Muscle layer of duodenum (tissue), 2 donors: ENCODE data around the gene EPHB1.

Experiments
- H3K27ac ChIP-seq: one replicate; pipeline ENCODE4 v1.7.0; 2013; ENCODE audit warnings: mild to moderate bottlenecking, low read length
- H3K27me3 ChIP-seq: one replicate; pipeline ENCODE4 v1.7.0; 2013; ENCODE audit warnings: low read depth, mild to moderate bottlenecking, control low read depth, low read length
- H3K36me3 ChIP-seq, 2 donors: one replicate each; pipeline ENCODE4 v1.7.0; 2013; ENCODE audit warnings: low read length in 2 of 2, control low read depth in 1 of 2, mild to moderate bottlenecking in 1 of 2; ENCODE audit not compliant: insufficient read depth in 2 of 2, control insufficient read depth in 1 of 2
- H3K4me1 ChIP-seq, 2 donors: one replicate each; pipeline ENCODE4 v1.7.0; 2013; ENCODE audit warnings: low read length in 2 of 2, mild to moderate bottlenecking in 2 of 2, control low read depth in 1 of 2, moderate library complexity in 1 of 2; ENCODE audit not compliant: insufficient read depth in 2 of 2, control insufficient read depth in 1 of 2
- H3K4me3 ChIP-seq, 2 donors: one replicate each; pipeline ENCODE4 v1.7.0; 2013; ENCODE audit warnings: low read length in 2 of 2, low read depth in 1 of 2, mild to moderate bottlenecking in 1 of 2
- H3K9me3 ChIP-seq, 2 donors: one replicate each; pipeline ENCODE4 v1.7.0; 2013; ENCODE audit warnings: low read length in 2 of 2, control low read depth in 1 of 2, mild to moderate bottlenecking in 1 of 2; ENCODE audit not compliant: control insufficient read depth in 1 of 2
- donor health status: healthy.

The EPHB1 gene

GRCh38 chr3:135081856-135082434, 286.9 kb downstream of the EPHB1 start:
- no peaks in the 10 kb centered on the region for H3K27me3 ChIP-seq
- H3K9me3 ChIP-seq: no peaks in the 10 kb centered on the region
- no peak overlapping the region for H3K27ac ChIP-seq
- H3K4me1 ChIP-seq: no peaks in the 10 kb centered on the region
- no peak overlapping the region for H3K4me3 ChIP-seq
- no peaks in the 10 kb centered on the region for H3K36me3 ChIP-seq

DNA sequence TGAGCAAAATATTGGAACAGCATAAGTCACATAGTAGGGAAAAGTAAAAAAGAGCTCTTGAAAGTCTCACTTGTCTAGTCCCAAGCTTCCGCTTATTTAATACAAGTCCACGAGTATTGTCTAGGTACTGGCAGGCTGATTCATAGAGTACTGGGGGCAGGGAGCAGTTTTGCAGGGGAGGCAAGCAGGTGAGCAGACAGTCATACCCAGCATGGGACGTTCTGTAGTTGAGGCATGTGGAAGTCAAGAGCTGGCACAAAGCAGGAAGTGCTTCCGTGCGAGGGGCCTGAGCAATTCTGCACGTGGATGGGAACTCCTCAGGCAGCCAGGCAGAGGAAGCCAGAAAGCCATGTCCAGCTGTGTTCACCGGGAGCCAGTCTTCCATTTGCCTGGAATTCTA, 287.6 kb downstream of the EPHB1 start:
- Histone ChIP-seq H3K4me3 (no peak overlapping the region), H3K4me1 (no peaks in the 10 kb centered on the region), H3K27ac (no peak overlapping the region), H3K9me3 (no peaks in the 10 kb centered on the region), H3K36me3 (no peaks in the 10 kb centered on the region), H3K27me3 (no peaks in the 10 kb centered on the region)

- Histone ChIP-seq H3K27ac (no peak overlapping the region), H3K36me3 (no peaks in the 10 kb centered on the region), H3K4me1 (no peaks in the 10 kb centered on the region), H3K27me3 (no peaks in the 10 kb centered on the region), H3K9me3 (no peaks in the 10 kb centered on the region), H3K4me3 (no peak overlapping the region)
Observed at GRCh38 chr3:135083179-135083578, 288.1 kb downstream of the EPHB1 start.

DNA sequence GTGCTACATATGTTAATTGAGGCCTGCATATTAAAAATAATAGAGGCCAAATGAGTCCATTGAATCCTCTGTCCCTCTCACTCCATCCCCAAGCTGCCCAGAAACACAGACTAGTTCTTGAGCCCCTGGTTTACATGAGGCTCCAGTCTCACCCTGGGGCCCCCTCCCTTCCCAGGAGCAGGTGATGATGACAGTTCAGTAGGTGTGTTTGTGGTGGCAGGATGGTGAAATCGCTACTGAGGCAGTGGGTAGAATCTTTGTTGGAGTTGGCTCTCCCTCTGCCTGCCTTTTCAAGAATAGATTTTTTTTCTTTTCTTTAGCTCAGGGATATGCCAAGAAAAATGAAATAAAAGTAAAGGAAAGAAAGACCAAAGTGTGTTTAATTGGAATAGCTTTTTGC, 288.7 kb downstream of the EPHB1 start:
- Histone ChIP-seq H3K4me3 (no peak overlapping the region), H3K27me3 (no peaks in the 10 kb centered on the region), H3K36me3 (no peaks in the 10 kb centered on the region), H3K4me1 (no peaks in the 10 kb centered on the region), H3K9me3 (no peaks in the 10 kb centered on the region), H3K27ac (no peak overlapping the region)

- H3K27ac ChIP-seq: no peak overlapping the region
- no peaks in the 10 kb centered on the region for H3K36me3 ChIP-seq
- H3K9me3 ChIP-seq: no peaks in the 10 kb centered on the region
- H3K4me3 ChIP-seq: no peak overlapping the region
- no peaks in the 10 kb centered on the region for H3K4me1 ChIP-seq
- no peaks in the 10 kb centered on the region for H3K27me3 ChIP-seq
Observed at GRCh38 chr3:135084405-135084804, 289.3 kb downstream of the EPHB1 start.

DNA sequence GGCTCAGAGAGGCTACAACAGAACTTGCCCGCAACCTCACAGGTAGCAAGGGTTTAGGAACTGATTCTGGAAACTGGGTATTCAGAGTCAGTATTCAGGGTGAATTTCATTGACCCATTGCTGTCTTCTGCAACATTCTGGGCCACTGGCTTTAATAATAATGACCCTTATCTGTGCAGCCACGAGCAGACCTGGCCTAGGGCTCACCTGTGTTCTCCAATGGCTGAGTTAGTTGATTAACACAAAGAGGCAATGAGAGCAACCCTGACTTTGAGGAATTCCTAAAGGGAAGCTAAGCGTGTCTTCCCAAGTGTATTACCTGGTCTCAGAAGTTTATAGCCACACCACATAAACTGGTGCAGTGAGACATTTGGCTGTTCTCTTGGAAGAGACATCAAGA, 289.9 kb downstream of the EPHB1 start:
- Histone ChIP-seq H3K27me3 (no peaks in the 10 kb centered on the region), H3K4me3 (no peak overlapping the region), H3K9me3 (no peaks in the 10 kb centered on the region), H3K27ac (no peak overlapping the region), H3K4me1 (no peaks in the 10 kb centered on the region), H3K36me3 (no peaks in the 10 kb centered on the region)

GRCh38 chr3:135085652-135086436, 290.8 kb downstream of the EPHB1 start:
- no peaks in the 10 kb centered on the region for H3K9me3 ChIP-seq
- H3K4me1 ChIP-seq: no peaks in the 10 kb centered on the region
- no peaks in the 10 kb centered on the region for H3K36me3 ChIP-seq
- no peak overlapping the region for H3K27ac ChIP-seq
- H3K27me3 ChIP-seq: no peaks in the 10 kb centered on the region
- H3K4me3 ChIP-seq: no peak overlapping the region

DNA sequence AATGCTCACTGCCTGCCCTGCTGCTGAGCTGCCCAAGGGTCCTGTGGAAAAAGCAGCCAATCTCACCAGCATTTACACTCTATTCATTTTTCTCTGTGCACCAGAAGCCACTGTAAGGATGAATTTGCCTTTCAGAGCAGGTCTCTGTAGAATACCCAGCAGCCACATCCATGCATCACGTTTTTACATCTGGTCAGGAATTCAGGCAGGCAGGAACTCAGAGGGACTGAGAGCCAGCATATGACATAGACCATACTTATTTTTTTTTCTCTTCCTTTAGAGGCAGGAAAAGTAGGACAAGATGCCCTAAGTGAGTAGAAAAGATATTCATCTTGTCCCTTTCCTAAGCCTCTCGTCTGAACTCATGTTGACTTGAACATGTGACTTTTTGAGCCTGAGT, 292.7 kb downstream of the EPHB1 start:
- H3K4me1 ChIP-seq: no peaks in the 10 kb centered on the region
- H3K27me3 ChIP-seq: no peaks in the 10 kb centered on the region
- H3K36me3 ChIP-seq: no peaks in the 10 kb centered on the region
- no peak overlapping the region for H3K4me3 ChIP-seq
- no peaks in the 10 kb centered on the region for H3K9me3 ChIP-seq
- H3K27ac ChIP-seq: no peak overlapping the region

DNA sequence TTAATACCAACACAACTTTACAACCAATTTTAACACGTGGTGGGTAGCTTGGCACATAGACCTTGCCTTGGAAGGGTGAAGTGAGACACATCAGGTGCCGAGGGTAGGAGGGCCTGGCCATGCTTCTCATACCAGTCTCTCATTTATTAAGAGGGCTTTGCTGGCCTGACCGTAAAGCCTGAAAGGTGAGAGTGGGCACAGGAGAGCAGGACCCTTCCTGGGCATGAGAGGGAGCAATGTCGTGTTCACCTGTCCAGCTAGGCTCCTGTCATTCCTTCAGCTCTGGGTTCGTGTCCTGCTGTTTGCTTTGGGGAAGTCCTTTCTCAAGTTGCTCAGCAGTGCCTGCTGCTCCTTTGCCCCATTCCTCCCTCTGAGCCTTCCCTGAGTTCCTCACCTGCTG, 294.4 kb downstream of the EPHB1 start:
- Histone ChIP-seq H3K4me3 (no peak overlapping the region), H3K27ac (no peak overlapping the region), H3K4me1 (no peaks in the 10 kb centered on the region), H3K27me3 (no peaks in the 10 kb centered on the region), H3K9me3 (no peaks in the 10 kb centered on the region), H3K36me3 (no peaks in the 10 kb centered on the region)

DNA sequence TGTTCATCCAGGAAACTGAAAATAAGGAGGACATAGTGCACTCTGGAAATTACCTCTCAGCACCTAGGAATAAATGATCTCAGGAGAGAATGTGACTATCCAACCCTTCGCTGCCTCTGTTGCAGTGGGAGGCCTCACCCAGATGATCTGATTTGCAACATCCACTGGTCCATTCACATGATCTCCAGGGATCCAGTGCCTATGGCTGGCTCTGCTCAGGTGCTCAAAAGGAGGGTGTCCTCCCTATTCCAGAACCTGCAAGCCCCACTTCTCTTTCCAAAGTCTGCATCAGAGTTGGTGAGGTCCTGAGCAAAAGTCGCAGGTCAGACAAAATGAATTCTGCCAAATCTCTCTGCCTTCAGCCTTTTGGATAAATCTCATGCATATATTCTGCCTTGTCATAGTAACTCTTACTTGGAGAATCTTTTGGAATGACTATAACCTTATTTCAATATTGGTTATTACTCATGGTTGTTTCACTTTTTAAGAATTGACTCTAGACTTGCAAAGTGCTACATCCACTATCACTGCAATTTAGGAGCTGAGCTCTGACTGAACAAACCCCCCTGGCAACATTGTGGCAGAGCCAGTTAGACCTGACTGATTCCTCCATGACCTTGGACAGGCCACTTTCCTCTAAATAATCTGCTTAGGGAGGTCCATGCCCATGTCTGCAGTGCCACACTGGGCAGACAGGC, 295.1 kb downstream of the EPHB1 start:
- Histone ChIP-seq H3K4me3 (no peak overlapping the region), H3K27ac (no peak overlapping the region), H3K36me3 (no peaks in the 10 kb centered on the region), H3K27me3 (no peaks in the 10 kb centered on the region), H3K9me3 (no peaks in the 10 kb centered on the region), H3K4me1 (no peaks in the 10 kb centered on the region)

GRCh38 chr3:135091946-135092345, 296.9 kb downstream of the EPHB1 start:
- H3K27ac ChIP-seq: no peak overlapping the region
- H3K4me1 ChIP-seq: no peaks in the 10 kb centered on the region
- no peaks in the 10 kb centered on the region for H3K9me3 ChIP-seq
- no peaks in the 10 kb centered on the region for H3K27me3 ChIP-seq
- H3K4me3 ChIP-seq: no peak overlapping the region
- no peaks in the 10 kb centered on the region for H3K36me3 ChIP-seq
